AML-193 (cell line): Measurements from ENCODE around the gene NRG3.

Source experiments
- DNase-seq, 2 experiments: peaks; one replicate each; lab custom pipeline; 2025; lab: John Stamatoyannopoulos, UW

Gene NRG3

GRCh38 chr10:82821043-82821442 lies 946.0 kb downstream of the NRG3 start:
- no peak for DNase-seq

GRCh38 chr10:82826132-82826531 lies 951.1 kb downstream of the NRG3 start:
- no peak for DNase-seq

- DNase-seq: no peak
Measured at GRCh38 chr10:82827901-82828300, 952.9 kb downstream of the NRG3 start.

- DNase-seq: no peak
Measured at GRCh38 chr10:82847242-82847641, 972.2 kb downstream of the NRG3 start.

GRCh38 chr10:82850191-82850590 lies 975.2 kb downstream of the NRG3 start:
- no peak for DNase-seq

- DNase-seq: no peak
Measured at GRCh38 chr10:82856957-82857613, 982.1 kb downstream of the NRG3 start.

- DNase-seq: no peak
Measured at GRCh38 chr10:82861889-82862288, 986.9 kb downstream of the NRG3 start.

GRCh38 chr10:82865366-82865765 lies 990.4 kb downstream of the NRG3 start:
- no peak for DNase-seq

GRCh38 chr10:82866424-82867020 lies 991.5 kb downstream of the NRG3 start:
- DNase-seq: no peak

GRCh38 chr10:82867056-82867455 lies 992.1 kb downstream of the NRG3 start:
- no peak for DNase-seq

- no peak for DNase-seq
Measured at GRCh38 chr10:82874671-82875070, 999.7 kb downstream of the NRG3 start.

- no peak for DNase-seq
Measured at GRCh38 chr10:82880776-82881290, 1005.8 kb downstream of the NRG3 start.

- DNase-seq: no peak
Measured at GRCh38 chr10:82882722-82883121, 1007.7 kb downstream of the NRG3 start.

GRCh38 chr10:82883603-82884002 lies 1008.6 kb downstream of the NRG3 start:
- DNase-seq: no peak

- no peak for DNase-seq
Measured at GRCh38 chr10:82887488-82887887, 1012.5 kb downstream of the NRG3 start.

- no peak for DNase-seq
Measured at GRCh38 chr10:82888809-82889455, 1013.9 kb downstream of the NRG3 start.

GRCh38 chr10:82889728-82890127 lies 1014.7 kb downstream of the NRG3 start:
- DNase-seq: no peak

GRCh38 chr10:82890573-82890972 lies 1015.6 kb downstream of the NRG3 start:
- DNase-seq: no peak

- DNase-seq: no peak
Measured at GRCh38 chr10:82908096-82908495, 1033.1 kb downstream of the NRG3 start.

- no peak for DNase-seq
Measured at GRCh38 chr10:82908751-82909150, 1033.8 kb downstream of the NRG3 start.

- DNase-seq: no peak
Measured at GRCh38 chr10:82910301-82910700, 1035.3 kb downstream of the NRG3 start.

GRCh38 chr10:82914655-82915136 lies 1039.7 kb downstream of the NRG3 start:
- no peak for DNase-seq

- DNase-seq: no peak
Measured at GRCh38 chr10:82916941-82917340, 1041.9 kb downstream of the NRG3 start.
